HPDE6-E6E7 (cell line): ENCODE results near the gene CBR4.

Experiments used
- DNase-seq: peaks from one replicate; pipeline ENCODE4 v3.0.0; 2011; ENCODE audit warnings: missing footprints; ENCODE audit errors: extremely low spot score

CBR4 gene

DNA sequence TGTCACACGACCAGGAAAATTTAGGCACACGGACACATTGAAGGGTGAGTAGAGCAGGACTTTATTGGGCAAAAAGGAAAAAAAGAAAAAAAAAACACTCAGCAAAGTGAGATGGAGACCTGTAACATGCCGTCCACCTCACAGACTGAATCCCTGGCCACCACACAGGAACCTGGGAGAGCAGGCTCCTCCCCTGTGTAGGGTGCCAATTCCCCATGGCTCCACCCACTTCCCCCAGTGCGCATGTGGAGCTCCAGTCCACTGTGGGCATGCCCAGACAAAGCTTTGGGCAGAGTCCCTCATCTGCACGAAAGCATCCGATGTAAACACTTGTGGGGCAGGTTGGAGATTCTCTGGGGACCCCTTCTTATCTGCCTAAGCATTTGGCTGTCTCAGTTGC, 23.6 kb upstream of the CBR4 start:
- peak; percentile 44 for DNase-seq

DNA sequence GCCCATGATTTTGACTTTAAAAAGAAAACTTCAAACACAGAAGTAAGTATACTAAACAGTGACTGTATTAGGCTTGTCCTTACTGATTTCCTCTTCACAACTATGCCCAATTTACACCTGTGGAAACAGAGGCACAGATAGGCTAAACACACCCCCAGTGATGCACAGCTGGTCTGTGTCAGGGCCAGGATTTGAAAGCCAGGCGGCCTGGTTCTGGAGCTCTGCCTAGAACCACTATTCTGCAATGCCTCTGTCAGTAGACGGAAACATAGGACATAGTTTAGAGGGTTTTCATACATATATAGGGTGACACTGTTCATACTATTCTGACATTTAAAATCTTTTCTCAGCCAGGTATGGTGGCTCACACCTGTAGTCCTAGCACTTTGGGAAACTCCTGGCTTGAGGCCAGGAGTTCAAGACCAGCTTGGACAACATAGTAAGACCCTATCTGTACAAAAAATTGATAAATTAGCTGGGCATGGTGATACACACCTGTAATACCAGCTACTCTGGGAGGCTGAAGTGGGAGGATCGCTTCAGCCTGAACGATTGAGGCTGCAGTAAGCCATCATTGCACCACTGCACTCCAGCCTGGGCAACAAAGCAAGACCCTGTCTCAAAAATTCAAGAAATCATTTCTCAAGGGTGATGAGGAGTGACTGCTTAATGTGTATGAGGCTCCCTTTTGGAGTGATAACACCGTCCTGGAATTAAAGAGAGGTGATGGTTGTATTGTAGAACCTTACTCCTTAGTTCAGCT, 23.0 kb upstream of the CBR4 start:
- no peak for DNase-seq

DNA sequence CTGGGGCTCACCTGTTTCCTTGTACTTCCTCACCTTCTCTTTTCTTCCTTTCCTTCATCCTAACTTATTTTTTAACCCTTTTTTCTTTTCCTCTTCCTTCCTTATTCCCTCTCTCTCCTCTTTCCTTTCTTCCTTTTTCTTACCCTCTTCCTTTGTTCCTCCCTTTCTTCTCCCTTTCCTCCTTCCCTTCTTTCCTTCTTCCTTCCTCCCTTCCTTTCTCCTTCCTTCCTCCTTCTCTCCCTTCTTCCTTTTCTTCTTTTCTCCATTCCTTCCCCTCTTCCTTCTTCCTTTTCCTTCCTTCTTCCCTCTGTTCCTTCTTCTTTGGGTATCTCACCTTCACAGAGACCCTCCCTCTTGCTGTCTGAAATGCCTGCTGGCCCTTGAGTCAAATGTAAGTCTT, 22.1 kb upstream of the CBR4 start:
- DNase-seq, result no peak

DNA sequence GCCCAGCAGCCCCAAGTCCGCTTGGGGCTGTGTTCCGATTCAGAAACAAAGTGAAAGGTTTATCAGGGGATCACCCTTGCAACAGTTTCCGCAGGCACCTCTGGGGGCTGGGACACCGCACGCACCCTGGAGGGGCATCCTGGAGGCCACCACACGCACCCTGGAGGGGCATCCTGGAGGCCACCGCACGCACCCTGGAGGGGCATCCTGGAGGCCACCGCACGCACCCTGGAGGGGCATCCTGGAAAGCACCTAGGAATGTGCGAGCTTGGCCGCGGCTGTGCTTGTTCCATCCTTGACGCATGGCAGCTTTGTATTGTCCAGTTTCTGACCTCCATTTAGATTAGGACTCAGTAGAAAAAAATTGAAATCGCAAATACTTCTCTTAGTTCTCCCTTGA, 21.3 kb upstream of the CBR4 start:
- no peak for DNase-seq

DNA sequence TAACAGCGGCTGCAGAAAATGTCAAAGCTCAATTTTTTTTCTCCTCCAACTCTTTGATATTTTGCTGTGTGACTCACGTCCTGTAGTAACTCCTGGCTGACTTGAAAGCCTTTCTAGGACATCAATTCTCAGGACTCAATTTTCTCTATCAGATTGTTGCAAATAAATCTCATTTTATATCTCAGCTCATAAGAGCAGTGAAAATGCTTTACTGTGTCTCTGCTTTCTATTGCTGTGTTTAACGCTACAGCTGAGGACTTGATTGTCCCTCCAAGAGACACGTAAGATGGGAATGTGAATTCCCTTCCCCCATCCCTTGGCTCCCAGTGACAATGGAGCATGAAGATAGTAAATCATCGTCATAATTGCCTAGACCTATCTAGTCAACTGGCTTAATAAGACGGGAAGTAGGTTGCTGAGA, 20.5 kb upstream of the CBR4 start:
- no peak for DNase-seq

DNA sequence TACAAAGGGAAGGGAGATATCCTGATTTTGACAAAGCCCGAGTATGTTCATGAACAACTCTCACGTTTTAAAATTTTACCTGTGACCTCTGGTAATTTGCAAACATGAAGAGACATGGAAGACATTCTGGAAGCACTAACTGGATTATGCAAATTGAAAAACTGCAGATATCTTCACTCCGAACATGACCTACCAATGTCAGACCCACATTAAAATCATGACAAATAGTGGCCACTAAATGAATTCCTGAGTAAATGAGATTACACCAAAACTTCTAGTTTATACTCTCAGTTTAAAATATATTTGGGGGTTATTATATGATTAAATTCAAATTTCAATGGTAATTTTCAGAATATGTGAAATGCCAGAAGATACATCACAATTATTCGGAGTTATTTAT, 19.9 kb upstream of the CBR4 start:
- DNase-seq, result no peak

DNA sequence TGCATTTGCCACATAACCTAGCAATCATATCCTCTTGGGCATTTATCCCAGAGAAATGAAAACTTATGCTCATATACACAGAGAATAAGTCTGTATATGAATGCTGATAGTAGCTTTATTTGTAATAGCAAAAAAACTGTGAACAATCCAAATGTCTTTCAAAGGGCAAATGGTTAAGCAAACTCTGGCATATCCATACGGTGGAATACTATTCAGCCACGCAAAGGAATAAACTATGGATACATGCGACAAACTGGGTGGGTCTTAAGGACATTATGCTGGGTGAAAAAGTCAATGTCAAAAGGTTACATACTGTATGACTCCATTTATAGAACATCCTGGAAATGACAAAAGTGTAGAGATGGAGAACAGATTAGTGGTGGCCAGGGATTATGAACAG, 17.6 kb upstream of the CBR4 start:
- no peak for DNase-seq

DNA sequence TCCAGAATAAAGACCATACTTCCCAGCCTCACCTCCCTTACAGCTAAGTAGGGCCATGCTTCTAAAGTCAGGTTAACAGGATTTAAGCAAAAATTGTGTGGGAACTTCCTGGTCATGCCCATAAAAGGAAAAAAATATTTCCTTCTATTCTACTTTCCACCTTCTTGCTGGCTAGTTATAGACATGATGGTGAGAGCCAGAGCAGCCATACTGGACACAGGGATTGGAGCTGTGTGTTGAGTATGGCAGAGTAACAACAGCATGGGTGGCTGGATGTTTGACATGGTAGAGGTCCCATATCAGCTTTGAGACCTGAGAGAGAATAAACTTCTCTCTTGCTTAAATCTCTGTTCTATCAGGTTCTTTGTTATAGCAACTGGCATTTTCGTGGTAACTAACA, 15.1 kb upstream of the CBR4 start:
- no peak for DNase-seq

DNA sequence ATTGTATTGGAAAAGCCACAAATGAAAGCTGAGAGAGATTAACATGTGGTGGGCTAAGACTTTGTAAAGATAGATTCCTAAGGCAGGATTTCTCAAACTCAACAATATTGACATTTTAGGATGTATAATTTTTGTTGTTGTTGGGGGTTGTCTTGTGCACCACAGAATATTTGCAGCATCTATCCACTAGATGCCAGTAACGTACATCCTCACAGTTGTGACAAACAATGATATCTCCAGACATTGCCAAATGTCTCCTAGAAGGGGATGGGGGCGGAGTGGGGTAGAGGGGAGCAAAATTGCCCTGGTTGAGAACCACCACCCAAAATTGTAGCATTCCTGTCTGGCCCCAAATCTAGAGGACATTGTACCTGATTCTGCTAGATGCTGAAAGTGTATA, 14.7 kb upstream of the CBR4 start:
- DNase-seq, result peak; percentile 39

DNA sequence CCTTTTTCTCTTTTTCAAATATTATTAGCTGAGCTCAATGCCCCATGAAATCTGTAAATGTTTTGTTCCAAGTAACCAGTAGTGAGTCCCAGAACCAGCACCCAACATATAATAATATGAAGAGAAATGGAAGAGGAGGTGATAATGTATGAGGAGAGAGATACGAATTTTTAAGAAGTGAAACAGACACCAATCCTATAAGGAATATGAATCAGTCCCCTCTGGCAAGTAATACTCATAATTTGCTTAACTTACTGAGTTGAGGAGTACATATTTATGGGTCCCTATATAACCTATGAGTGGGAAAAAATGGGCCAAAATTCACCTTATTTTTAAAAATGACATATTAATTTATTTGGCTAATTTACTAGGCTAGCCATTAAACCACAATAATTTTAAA, 8.4 kb upstream of the CBR4 start:
- no peak for DNase-seq

DNA sequence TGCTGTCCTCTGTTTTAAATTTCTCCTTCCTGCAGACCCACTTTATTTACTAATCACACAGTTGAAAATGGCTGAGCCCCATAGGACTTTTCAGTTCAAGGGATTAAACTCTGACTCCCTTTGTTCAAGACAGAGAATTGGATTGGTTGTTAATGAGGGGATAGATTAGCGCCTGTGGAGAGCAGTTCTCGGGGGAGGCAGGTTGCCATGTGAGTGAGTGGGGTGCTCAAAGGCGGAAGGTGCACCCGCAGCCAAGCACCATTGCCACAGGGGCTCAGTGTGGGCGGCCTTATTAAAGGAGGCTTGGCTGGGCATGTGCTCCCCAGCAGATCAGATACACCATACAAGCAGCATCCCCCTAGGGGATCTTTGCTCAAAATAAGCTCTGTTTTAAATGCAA, 7.9 kb upstream of the CBR4 start:
- no peak for DNase-seq

DNA sequence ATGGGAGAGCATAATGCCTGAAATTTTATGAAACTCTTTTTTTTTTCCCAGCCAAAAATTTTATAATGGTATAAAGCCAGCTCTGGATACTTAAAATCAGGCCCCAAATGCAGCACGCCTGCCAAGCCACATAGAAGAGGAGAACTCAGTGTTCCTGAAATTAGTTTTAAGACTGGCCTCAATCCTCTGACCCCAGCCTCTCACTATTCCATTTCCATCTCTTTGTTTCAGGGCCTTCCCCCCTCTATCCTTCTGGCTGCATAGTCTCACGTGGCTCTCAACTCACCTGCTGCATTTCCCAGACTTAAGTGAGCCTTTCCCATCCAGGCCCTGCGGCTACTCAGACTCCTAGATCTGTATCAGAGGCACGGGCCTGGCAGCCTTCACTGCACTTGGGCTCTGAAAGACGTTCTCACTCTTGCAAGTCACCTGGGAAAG, 5.2 kb upstream of the CBR4 start:
- DNase-seq, result no peak

DNA sequence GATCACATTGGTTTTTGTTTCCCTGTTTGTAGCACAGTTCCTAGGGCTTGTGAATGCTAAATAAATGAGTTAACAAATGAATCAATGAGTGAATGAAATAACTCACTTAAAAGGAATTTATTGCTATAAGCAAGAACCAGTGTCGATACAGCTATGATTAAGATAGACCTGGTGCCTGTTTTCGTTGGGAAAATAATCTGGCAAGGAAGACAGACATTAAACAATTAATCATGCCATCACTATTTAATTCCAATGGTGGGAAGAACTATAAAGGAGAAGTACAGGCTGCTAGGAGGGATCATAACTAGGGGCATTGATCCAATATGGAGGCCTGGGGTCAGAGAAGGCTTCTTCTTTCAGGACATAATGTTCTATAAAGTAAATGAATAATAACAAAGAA, 4.5 kb upstream of the CBR4 start:
- no peak for DNase-seq

DNA sequence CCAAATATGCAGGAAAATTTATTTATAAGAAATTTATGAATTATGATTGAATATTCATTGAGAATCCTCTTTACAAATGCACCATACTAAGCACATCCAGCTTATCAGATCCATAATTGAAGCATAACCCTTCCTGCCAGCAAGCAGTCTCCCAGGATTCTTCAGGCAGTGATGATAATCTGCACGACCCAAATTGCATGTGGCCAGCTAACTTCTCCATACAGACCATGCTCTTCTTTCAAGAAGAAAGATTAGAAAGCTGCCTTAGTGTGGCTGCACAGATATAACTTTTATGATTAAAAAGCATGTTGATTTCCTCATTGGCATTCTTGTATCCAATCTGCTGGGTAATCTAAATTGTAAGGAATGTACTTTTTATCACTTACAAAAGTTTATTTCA, 3.3 kb upstream of the CBR4 start:
- DNase-seq, result no peak

DNA sequence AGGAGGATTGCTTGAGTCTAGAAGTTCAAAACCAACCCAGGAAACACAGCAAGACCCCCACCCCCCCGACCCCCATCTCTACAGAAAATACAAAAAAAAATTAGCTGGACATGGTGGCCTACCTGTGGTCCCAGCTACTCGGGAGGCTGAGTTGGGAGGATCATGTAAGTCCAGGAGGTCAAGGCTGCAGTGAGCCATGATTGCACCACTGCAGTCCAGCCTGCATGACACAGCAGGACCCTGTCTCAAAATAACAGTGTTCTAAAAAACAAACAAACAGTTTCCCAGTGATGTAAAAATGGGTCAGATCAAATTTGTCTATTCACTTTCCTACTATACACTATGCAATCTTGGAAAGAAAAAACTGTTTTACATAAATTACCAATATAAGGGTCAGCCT, 2.0 kb upstream of the CBR4 start:
- DNase-seq, result no peak

DNA sequence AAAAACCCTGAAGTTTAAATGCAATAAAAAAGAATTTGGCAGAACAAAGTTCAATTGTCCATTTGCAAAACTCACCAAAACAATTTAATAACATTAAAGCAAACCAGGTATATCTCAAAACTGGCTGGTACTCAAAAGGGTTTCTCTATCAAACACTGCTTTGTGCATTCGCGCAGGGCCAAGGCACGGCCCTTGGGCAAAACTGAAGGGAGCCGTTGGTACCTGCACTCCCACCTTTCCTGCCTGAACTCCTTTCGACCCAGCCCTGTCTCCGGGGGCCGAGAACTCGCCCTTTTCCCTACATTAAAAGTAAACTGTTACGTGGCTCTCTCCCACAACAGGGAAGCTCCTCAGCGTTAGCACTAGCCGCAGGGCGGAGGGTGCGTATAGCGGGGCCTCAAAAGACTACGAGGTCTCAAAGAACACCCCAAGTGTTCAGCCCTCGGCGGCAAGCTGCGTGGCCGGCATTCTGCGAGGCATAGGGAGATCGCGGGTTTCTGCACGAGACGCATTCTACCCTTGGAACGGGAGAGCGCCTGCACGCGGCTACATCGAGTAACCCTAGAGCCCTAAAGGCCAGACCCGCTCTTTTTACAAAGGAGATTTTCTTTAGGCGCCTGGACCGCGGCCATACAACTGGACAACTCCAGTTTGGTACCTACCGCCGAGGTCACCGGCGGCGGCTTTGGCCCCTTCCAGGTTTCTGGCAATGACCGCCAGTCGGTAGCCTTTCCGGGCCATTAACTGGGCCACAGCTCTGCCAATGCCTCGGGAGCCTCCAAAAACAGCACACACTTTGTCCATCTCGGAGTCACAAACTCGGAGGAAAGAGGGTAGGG, 550 bp downstream of the CBR4 start:
- DNase-seq, result no peak

DNA sequence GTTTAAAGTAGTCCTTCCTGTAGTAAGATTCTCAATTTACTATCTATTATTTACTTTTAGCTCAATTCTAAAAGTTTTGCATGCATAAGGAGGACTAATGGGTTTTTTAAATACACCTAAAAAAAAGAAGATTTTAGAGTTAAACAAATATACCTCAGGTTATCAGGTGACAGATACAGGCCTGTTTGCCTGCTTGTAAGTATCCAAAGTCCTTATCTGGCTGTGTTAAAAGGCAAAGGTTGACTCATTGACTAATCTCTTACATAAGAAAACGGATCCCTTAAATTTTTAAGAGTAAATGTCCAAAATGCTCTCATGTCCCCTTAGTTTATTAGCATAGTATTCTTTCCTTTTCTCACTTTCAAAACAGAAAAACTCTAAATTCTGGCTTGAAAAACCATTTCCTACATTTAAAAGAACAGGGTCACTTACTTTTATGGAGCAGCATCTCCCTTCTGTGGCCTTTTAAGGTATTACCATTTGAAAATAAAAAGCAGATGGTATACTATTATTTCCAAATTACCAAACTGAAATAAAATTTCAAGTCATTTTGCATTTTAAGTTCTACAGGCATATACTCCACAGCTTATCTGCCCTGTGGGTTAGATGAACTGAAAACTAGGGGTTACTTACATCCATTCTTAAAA, 4.5 kb downstream of the CBR4 start:
- DNase-seq, result no peak

DNA sequence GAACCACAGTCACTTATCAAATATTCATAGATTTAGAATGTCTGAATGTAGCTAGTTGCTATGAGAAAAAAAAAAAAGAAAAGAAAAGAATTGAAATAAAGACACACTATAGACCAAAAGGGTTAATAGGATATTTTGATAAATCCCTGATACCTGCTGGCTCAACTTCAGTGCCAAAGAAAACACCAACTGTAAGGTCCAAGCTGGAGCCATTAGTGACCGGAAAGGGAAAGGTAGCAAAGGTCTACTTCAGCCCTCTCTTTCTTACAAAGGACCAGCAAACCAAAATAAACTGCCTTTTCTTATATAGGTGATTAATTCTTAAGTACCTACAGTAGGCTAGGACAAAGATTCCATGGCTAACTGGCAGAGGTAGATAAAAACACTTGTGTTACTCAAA, 9.7 kb downstream of the CBR4 start:
- DNase-seq, result no peak

DNA sequence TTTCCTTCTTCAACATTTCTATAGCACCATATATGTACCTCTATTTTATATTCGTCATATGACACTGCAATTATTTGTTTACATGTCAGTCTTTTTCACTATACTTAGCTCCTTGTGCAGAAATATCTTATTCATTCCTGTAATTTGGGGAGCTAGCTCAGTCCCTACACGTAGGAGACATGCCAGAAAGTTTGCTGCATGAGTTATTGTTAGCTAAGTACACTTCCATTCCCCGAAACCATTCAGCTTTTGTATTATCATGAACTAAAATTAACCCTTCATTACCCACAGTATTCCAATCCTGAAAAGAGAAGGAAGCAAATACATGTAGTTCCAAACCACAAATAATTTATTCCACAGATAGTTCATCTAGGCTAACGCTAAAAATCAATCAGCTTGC, 10.2 kb downstream of the CBR4 start:
- no peak for DNase-seq

DNA sequence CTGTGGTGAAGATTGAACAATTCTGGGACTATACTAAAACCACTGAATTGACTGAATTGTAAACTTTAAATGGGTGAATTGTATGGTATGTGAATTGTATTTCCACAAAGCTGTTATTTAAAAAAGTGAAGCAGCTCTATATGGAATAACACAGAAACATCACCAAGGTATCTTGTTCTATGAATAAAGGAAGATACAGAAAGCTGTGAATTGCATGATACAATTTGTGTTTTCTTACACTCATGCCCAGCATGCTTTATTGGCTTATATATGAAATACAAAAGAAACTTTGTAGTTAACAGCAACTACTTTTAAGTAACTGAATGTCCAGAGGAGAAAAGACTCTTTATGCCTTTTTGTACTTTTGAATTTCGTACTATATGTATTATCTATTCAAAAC, 11.5 kb downstream of the CBR4 start:
- DNase-seq, result no peak

DNA sequence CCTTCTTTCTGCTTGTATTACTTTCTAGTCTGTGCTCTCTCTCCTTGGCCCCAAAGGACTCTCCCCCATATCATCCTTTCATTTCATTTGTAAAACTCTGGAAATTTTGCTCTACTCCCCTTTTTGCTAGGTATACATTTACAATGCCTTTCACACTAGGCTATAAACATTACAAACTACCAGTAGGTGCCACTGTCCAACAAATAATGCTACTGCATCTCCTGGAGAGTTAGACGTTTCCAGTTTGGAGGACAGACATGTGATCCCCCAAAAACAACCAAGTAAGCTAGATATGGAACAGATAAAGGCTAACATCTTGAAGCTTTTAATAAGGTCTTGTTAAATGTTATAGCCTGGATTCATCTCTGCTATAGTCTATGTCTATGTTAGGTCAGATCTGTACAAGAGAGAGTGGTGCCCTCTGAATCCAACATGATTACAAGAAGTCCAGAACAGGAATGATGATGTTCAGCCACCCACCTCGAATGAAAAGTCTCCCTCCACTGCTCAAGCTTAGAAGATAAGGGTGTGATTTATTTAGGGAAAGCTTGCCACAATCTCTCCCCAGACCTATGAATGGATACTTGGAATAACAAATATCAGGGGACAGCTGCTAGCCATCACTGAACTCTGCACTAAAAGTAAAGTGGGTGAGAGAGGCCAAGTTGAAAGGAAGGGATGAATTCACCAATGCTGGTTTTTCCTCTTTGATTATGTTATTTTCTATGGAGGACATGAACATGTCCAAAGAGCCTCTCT, 14.3 kb downstream of the CBR4 start:
- DNase-seq, result no peak

DNA sequence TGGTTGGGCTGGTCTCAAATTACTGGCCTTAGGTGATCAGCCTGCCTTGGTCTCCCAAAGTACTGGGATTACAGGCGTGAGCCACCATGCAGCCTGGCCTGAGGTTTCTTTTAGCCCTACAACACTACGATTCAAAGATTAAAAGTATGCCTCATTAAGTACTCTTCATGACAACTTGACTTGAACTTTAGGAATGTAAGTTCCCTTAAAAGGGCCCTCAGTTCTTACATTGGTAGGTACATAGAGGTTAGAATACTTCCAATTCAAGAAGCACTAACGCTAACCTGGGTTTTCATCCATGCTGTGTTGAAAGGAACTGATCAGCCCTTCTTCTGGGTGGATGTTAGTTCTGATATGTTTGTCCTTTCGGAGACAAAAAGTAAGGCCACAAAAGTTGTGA, 15.1 kb downstream of the CBR4 start:
- no peak for DNase-seq
